ENCODE results near the gene SYT7.

Gene SYT7

GRCh38 chr11:61553373-61554171, 27.3 kb downstream of the SYT7 start:
- no peak for DNase-seq (ENCODE audit: low spot score)

GRCh38 chr11:61552108-61552635, 28.7 kb downstream of the SYT7 start:
- DNase-seq (ENCODE audit: low spot score) = no peak

- DNase-seq (ENCODE audit: low spot score) = no peak
Observed at GRCh38 chr11:61551634-61552033, 29.2 kb downstream of the SYT7 start.

GRCh38 chr11:61550665-61551227, 30.1 kb downstream of the SYT7 start:
- no peak for DNase-seq (ENCODE audit: low spot score)

- DNase-seq (ENCODE audit: low spot score) = no peak
Observed at GRCh38 chr11:61549662-61550568, 31.0 kb downstream of the SYT7 start.

- no peak for DNase-seq (ENCODE audit: low spot score)
Observed at GRCh38 chr11:61549177-61549576, 31.7 kb downstream of the SYT7 start.

DNA sequence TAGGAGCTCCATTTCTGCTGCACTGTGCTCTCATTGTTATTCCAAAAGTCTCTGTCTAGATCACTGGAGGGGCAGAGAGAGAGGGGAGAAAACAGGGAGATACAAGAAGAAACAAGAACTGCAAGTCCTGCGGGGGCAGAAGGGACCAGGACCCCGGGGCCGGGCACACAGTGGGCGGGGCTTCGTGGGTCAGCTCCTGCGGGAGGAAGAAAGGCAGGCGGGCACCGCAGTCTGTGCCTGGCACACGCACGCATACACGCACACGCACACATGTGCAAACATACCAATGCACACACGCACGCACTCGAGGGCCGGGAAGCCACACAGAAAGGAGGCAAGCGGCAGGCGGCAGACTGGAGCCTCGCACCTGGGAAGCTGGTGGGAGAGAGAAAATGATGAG, 33.6 kb downstream of the SYT7 start:
- no peak for DNase-seq (ENCODE audit: low spot score)

GRCh38 chr11:61546663-61547062, 34.2 kb downstream of the SYT7 start:
- DNase-seq (ENCODE audit: low spot score) = no peak

DNA sequence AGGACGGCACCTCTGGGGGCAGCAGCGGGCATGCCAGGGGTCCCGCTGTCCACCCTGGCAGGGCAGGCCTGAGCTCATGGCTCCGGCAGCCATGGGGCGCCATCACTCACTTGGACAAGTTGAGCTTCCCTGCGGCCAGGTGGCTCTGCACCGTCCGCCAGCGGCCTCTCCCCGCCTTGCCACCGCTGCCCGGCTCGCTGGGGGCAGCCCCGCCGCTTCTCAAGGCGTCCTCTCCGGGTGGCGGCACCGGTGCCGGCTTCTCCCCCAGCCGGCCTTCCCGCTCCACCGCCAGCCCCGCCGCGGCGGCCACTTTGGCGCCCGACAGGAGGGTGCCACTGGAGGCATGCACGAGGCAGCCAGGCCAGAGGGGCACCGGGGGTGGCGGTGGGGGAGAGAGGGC, 35.0 kb downstream of the SYT7 start:
- no peak for DNase-seq (ENCODE audit: low spot score)

- DNase-seq (ENCODE audit: low spot score) = no peak
Observed at GRCh38 chr11:61545341-61545740, 35.5 kb downstream of the SYT7 start.

DNA sequence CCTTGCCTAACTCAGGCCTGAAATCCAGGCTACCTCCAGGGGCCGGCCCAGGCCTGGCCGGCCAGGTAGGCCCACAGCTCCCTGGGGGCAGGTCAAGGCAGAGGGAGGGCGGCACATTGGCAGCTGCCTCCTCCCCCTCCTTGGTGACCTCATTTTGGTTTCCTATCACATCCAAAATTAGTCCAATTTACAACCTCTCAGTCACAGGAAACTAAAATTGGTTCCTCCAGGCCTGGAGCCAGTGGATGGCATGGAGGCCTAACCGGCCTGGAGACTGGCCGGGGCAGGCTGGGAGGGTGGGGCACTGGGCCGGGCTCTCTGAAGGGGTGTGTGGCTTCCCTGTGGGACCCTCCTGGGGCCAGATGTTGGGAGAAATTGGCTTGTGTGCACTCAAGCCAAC, 36.4 kb downstream of the SYT7 start:
- DNase-seq (ENCODE audit: low spot score) = no peak

GRCh38 chr11:61543606-61544306, 37.1 kb downstream of the SYT7 start:
- DNase-seq (ENCODE audit: low spot score) = no peak

GRCh38 chr11:61542705-61543104, 38.2 kb downstream of the SYT7 start:
- no peak for DNase-seq (ENCODE audit: low spot score)

GRCh38 chr11:61542024-61542461, 38.8 kb downstream of the SYT7 start:
- no peak for DNase-seq (ENCODE audit: low spot score)

GRCh38 chr11:61541598-61541997, 39.3 kb downstream of the SYT7 start:
- DNase-seq (ENCODE audit: low spot score) = no peak

- no peak for DNase-seq (ENCODE audit: low spot score)
Observed at GRCh38 chr11:61540528-61540927, 40.3 kb downstream of the SYT7 start.

- no peak for DNase-seq (ENCODE audit: low spot score)
Observed at GRCh38 chr11:61539831-61540357, 41.0 kb downstream of the SYT7 start.

- DNase-seq (ENCODE audit: low spot score) = no peak
Observed at GRCh38 chr11:61539006-61539405, 41.9 kb downstream of the SYT7 start.

DNA sequence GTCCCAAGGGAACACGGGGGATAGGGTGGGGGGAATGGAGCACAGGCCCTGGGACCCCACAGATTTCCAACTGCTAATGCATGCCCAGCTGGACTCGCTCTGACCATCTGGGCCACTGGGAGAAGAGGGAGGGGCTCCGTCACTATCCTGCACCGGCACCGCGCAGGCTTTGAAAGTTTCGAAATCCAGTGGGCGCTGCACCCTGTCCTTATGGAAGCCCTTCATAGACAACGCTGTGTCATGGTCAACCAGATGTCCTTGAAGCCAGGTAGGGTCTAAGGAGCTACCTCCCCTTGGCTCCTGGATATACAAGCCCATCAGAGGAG, 42.3 kb downstream of the SYT7 start:
- DNase-seq (ENCODE audit: low spot score) = no peak

DNA sequence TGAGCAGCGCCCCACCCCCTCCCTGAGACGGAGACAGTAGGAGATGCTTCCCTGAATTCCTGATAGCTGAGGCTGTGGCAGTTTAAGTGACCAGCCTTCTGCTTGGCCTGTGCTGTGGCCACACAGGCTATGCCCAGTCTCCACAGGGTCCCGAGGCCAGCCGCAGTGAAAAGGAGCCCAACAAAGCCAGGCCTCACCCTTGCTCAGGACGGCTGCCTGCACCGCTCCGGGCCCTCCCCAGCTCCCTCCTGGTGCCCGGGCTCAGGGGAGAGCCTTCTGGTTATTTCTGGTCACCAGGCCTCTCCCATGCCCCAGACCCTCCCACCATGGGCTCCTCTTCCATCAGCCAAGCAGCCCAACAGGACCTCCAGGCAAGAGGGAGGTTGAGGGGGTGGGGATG, 43.5 kb downstream of the SYT7 start:
- no peak for DNase-seq (ENCODE audit: low spot score)

DNA sequence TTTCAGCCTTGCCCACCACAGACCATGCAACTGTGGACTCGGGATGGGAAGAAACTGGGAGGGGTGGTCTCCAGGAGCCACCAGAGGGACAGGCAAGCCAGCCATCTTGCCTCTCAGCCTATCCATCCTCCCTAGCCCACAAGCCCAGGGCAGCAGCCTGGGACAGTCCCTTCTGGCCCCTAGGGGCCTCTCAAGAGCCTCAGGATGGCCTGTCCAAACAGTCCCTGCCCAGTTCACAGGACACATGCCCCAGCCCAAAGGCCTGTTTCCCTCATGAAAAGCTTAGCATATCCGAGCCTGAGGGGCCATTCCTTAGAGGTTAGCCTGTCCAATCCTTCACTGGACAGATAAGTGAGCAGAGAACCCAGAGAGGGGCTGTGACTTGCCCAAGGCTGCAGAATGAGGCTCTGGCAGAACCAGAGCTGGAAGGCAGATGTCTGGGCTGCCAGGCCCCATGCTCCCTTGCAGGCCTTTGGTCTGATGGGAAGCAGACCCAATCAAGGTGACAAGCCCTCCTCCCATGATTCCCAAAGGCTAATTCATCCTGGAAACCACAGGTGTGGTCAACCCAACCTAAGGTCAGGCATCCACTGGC, 44.1 kb downstream of the SYT7 start:
- DNase-seq (ENCODE audit: low spot score) = no peak
